Fibroblast of the aortic adventitia (primary cell): ENCODE measurements around the gene CFAP61. TPM values are rescaled to one million over a fixed set of nuclear protein-coding genes. Genes with fewer than 3 reads are reported as not detected.

ENCODE experiments used
- DNase-seq: peaks from one replicate; pipeline ENCODE4 v3.0.0-alpha.2; 2010; ENCODE audit warnings: low read depth
- H3K4me3 ChIP-seq: 2 replicates; pipeline ENCODE4 v1.5.1; 2011; ENCODE audit warnings: low read depth, mild to moderate bottlenecking, control low read depth, low read length, moderate library complexity
- CTCF ChIP-seq: IDR thresholded peaks from 2 replicates; pipeline ENCODE4 v1.5.1; 2011; ENCODE audit warnings: mild to moderate bottlenecking, low read length, control low read depth, inconsistent platforms; ENCODE audit not compliant: insufficient read depth
- total RNA-seq: library from RNA; depleted of rRNA; stranded (reverse); fragments of >200 nt; gene quantifications from 2 replicates; pipeline ENCODE4 v1.2.3, GENCODE V29; 2012; ENCODE audit warnings: low replicate concordance

The CFAP61 gene
- total RNA-seq, 1 donor: 0.18 TPM

DNA sequence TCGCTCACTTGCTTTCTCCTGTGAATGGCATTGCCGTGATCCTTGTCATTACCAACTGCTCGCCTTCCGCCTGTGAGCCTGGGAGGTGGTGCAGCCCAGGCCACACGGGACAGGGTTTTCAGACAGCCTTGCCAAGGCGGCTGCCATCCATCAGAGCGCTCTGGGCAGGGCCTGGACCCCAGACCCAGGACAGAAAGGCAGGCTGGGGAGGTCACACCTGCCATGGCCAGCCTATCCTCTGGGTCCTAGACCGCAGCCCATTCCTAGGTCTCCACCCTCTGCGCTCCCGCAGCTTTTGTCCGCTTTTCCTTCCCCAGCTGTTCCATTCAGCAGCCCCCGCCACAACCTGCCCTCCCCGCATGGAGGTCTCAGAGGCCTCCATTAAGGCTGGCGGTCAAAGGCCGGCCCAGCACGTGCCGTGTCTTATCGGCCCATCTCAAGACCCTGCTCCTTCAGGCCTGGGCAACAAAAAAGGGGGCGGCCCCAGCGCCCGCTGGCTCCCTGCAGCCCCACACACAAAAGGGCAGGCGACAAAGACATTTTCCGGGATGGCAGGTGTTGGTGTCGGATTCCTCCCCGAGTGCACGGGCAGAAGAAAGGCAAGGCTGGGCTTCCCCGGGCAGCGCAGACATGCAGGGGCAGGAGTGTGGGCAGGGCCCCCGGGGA is 343.7 kb downstream of the CFAP61 start:
- TF ChIP-seq CTCF: no peak
- no peak for DNase-seq
- no peak overlapping the region for H3K4me3 ChIP-seq

DNA sequence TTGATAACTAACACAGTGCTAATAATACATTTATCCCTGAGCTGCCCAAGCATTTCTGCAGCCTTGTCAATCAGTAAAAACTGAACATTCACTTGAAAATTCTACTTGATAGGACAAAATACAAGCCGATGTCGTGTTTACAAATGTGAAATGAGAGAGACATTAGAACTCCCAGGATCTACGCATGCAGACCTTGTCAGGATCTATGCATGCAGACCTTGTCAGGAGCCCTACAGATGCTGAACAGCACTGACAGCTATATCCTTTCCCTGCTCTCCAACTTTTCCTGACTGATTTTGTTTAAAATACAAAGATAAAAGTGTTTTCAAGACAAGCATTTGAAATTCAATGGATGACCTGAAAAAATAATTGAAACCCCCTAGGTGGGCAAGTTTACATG is 344.5 kb downstream of the CFAP61 start:
- no peak for TF ChIP-seq CTCF
- no peak overlapping the region for H3K4me3 ChIP-seq
- no peak for DNase-seq

DNA sequence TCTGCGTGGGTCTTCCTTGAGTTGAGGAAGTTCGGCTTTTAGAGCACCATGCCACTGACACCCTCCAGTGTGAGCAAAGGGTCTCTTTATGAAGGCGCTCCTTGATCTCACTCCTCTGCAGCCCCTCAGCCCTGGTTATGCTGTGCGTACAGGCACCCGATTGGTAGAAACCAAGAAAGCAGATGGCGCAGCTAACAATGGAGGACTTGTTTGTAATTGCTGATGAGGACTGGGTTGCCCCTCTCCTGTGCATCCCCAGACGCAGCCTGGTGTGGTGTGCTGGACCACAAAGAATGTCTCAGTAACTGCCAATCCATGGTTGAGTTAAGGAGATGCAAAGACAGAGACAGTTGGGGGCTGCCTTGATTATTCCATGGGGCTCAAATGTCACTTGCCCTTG is 345.8 kb downstream of the CFAP61 start:
- no peak overlapping the region for H3K4me3 ChIP-seq
- DNase-seq: no peak
- no peak for TF ChIP-seq CTCF

DNA sequence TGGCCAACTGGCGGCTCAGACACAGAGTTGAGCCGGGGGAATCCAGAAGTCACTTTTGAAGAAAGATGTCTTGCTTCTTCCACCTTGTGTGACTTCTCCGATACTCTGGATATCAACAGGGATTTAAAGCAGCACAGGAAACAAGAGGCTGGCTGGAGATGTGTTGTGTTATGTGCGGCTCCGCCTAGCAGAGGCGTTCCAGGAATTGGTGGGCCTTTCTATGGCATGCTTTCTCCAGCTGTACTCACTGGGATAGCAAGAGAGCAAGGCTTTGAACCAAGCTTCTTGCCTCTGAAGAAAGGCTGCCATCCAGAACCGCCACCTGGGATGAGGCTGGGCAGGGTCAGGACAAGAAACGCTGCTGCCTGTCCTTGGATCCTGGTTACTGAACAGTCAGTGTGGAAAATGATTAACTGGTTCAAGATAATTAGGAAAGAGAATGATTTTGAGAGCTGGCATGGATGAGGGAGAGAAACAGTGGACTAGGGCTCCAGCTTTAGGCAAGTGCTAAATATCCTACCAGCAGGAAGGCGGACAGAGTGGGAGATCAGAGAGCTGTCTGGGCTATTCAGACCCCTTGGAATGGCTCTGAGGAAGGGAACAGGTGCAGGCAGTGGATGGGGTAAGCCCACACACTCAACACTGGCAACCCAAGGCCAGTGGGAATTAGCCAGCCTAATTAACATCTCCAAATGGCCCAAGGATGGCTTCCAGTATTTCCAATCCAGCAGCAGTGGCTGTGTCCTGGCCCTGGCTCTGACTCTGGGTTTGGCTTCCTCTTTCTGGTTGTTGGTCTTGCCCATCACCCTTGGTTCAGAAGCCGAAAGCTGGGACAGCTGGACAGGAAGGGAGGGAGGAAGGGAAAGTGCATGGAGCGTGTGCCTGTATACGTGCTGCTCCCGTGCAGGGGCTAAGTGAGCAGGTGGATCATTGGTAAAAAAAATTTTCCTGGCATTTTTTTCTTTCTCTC is 347.5 kb downstream of the CFAP61 start:
- no peak for TF ChIP-seq CTCF
- DNase-seq: no peak
- H3K4me3 ChIP-seq: no peak overlapping the region

GRCh38 chr20:20401991-20402390 is 349.7 kb downstream of the CFAP61 start:
- H3K4me3 ChIP-seq: no peak overlapping the region
- DNase-seq: no peak
- TF ChIP-seq CTCF: no peak

- no peak for DNase-seq
- no peak overlapping the region for H3K4me3 ChIP-seq
- no peak for TF ChIP-seq CTCF
These were observed 352.3 kb downstream of the CFAP61 start for GRCh38 chr20:20404633-20405032.
